Right lobe of liver (tissue), 6 donors: Measurements from ENCODE around the gene EIF4E. TPM values are rescaled to one million over a fixed set of nuclear protein-coding genes. Genes with fewer than 3 reads are reported as not detected.
"Not testable (repeated sequence)": the region's sequence is repeated elsewhere in the genome, so short reads cannot be mapped to it uniquely, and the experiment has no call there.

Experiments
- ATAC-seq, 4 donors: fragments of 200-7000 bp; cut with Tn5 transposase; one replicate each; pipeline ENCODE4 v1.9.1; 2020; ENCODE audit warnings: mild to moderate bottlenecking in 4 of 4, moderate library complexity in 4 of 4
- DNase-seq, 3 donors: peaks; one replicate each; pipeline ENCODE4 v3.0.0-alpha.2; 2020
- H3K27ac ChIP-seq, 3 donors: fragments of 200-600 bp; one replicate each; pipeline ENCODE4 v1.8.0; 2022
- H3K27me3 ChIP-seq, 2 donors: fragments of 200-600 bp; one replicate each; pipeline ENCODE4 v1.8.0; 2022
- H3K36me3 ChIP-seq, 4 donors: fragments of 200-600 bp; sonication (generic) in 1 of 4; one replicate each; pipeline versions ENCODE4 v1.5.1 to v1.8.0; 2017 to 2022; ENCODE audit warnings: control low read depth in 1 of 4
- H3K4me1 ChIP-seq, 4 donors: fragments of 200-600 bp; sonication (generic) in 1 of 4; one replicate each; pipeline versions ENCODE4 v1.5.1 to v1.8.0; 2017 to 2022; ENCODE audit warnings: control low read depth in 1 of 4
- H3K4me3 ChIP-seq, 3 donors: fragments of 200-600 bp; one replicate each; pipeline ENCODE4 v1.8.0; 2022
- H3K9me3 ChIP-seq, 4 donors: fragments of 200-600 bp; sonication (generic) in 1 of 4; one replicate each; pipeline versions ENCODE4 v1.5.1 to v1.8.0; 2017 to 2022; ENCODE audit warnings: control low read depth in 1 of 4
- POLR2A ChIP-seq: fragments of 450-650 bp; IDR thresholded peaks from one replicate; pipeline ENCODE4 v1.6.1; 2017; ENCODE audit warnings: antibody characterized with exemption, mild to moderate bottlenecking
- WGBS: methylation state at CpG from one replicate; pipeline ENCODE4 v1.1.6; 2018; ENCODE audit warnings: low coverage, low lambda C conversion rate; ENCODE audit not compliant: insufficient coverage; ENCODE audit errors: missing lambda C conversion rate; 5-methylcytosine and 5-hydroxymethylcytosine counted together
- intact Hi-C, 2 donors: fragments of 100-400 bp; cut with DNase I; formaldehyde crosslinking; loops; one replicate each; pipeline versions ENCODE4 v1.11.2 to v1.14.1; 2022
- total RNA-seq, 6 experiments: library from RNA; depleted of rRNA in 2 of 6; stranded (reverse); fragments of >200 nt in 2 of 6; fragmentation: NEBNext Ultra II Directional in 3 of 6; extraction: Animal tissue kit (Norgen Biotek cat#: 25700) in 3 of 6; gene quantifications; one replicate each; pipeline versions ENCODE4 v1.1.0 to v1.2.4, GENCODE V29; 2016 to 2023
- TF ChIP-seq, protein P1 (sequence below), 4 donors: fragments of 200-600 bp in 3 of 4; fragments of 450-650 bp in 1 of 4; IDR thresholded peaks; one replicate each; pipeline versions ENCODE4 v1.5.1 to v1.8.0; 2016 to 2022; ENCODE audit warnings: antibody characterized with exemption in 4 of 4, mild to moderate bottlenecking in 2 of 4
- donor health status: DM: no; HTN: yes; CAD: no.
- donor health status: DM: no; HTN: no; CAD: no.
- donor health status: DM: no; HTN: no; CAD: no.
- donor health status: DM: no; HTN: yes; CAD: no.
- donor health status: DM: no; HTN: yes; CAD: no.

EIF4E gene
- total RNA-seq, 6 experiments from 2014 or later, result 28.4 to 48.8 (median 34.3) TPM

DNA sequence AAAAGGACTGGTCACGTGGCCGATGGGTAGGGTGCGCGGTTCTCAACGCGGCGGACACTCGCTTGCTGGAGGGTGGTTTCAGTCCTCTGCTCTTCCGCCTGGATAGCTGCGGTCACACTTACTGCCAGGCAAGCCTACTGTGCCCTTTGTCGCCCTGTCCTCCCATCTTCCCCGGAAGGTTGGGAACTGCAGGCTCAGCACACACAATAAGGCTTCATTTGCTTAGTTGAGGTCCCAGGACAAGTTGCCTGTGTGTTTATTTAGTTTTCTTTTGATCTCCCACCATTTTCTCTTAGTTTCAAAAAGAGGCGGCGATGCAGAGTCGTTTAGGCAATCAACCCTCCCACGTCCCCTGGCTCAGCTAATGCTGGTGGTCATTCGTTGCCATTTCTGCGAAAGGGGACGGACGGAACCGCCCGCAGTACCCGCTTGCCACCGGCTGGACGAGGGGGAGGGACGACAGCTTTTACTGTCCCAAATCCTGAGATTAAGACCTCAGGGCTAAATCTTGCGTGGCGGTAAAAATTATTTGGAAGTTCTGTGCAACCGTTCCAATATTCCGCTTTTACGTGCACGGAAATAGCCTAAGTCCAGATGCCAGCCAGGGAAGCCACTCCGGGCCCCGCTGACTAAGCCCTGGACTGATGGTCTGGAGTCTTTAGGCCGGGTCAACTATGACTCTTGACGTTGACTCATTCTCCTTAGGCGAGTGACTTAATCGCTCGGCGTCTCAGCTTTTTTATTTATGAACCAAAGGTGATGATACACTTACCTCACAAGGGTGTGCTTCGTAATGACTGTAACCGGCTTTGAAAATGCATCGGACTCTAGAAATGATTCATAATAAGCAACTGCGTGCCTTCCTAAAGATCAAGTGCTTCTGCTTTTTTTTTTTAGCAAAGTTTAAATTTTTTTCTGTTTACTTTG lies 671 bp upstream of the EIF4E start:
- Histone ChIP-seq H3K27ac (peak overlapping the region; percentile 79 to 92 (median 84)), H3K4me1 (peaks cover 0 to 19% (median 3%) of the 10 kb centered on the region in 4 donors), H3K36me3 (no peaks in the 10 kb centered on the region), H3K4me3 (peak overlapping the region; percentile 92 to 95 (median 94)), H3K27me3 (no peaks in the 10 kb centered on the region), H3K9me3 (no peaks in the 10 kb centered on the region)
- DNase-seq (peak; percentile 56 to 69 (median 65)), ATAC-seq (peak; percentile 71 to 83 (median 82))
- peak; percentile 61 for TF ChIP-seq POLR2A
- TF ChIP-seq, protein P1, sequence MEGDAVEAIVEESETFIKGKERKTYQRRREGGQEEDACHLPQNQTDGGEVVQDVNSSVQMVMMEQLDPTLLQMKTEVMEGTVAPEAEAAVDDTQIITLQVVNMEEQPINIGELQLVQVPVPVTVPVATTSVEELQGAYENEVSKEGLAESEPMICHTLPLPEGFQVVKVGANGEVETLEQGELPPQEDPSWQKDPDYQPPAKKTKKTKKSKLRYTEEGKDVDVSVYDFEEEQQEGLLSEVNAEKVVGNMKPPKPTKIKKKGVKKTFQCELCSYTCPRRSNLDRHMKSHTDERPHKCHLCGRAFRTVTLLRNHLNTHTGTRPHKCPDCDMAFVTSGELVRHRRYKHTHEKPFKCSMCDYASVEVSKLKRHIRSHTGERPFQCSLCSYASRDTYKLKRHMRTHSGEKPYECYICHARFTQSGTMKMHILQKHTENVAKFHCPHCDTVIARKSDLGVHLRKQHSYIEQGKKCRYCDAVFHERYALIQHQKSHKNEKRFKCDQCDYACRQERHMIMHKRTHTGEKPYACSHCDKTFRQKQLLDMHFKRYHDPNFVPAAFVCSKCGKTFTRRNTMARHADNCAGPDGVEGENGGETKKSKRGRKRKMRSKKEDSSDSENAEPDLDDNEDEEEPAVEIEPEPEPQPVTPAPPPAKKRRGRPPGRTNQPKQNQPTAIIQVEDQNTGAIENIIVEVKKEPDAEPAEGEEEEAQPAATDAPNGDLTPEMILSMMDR (IDR thresholded peaks at IDR 0.05), result peak in 1 of 4 donors; percentile 24
- intact Hi-C loops, result no loop called here
- WGBS, result 10% methylated on average over 40 of the region's 44 CpGs

DNA sequence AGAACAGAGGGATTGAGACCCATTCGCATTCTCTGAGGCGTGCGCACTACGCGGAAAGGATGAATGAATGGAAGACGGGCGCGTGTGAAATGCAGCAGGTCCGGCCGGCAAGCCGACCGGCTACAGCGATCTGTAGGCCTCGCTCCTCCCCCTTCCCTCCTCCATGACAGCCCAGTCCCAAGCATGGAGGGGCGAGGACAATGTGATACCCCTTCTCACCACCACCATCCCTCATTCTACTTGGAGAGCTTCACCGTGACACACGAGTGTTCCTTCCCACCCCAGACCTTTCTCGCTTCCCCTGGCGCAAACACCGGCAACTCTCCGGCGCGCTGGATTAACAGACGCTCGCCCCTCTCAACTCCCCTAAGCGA lies 815 bp downstream of the EIF4E start:
- H3K36me3 ChIP-seq, result no peaks in the 10 kb centered on the region
- 0% methylated on average over 21 of the region's 26 CpGs for WGBS
- intact Hi-C loops, result no loop called here

DNA sequence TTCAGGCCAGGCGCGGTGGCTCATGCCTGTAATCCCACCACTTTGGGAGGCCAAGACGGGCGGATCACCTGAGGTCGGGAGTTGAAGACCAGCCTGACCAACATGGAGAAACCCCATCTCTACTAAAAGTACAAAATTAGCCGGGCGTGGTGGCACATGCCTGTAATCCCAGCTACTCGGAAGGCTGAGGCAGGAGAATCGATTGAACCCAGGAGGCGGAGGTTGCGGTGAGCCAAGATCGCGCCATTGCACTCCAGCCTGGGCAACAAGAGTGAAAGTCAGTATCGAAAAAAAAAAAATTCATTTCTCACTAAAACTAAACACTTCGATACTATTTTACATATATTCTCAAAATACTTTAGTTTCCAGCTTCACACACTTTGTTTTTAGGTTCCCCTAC lies 2.7 kb downstream of the EIF4E start:
- H3K36me3 ChIP-seq, ATAC-seq, DNase-seq, H3K27ac ChIP-seq, intact Hi-C loops, H3K27me3 ChIP-seq, H3K9me3 ChIP-seq, H3K4me3 ChIP-seq: not testable (repeated sequence)
- H3K4me1 ChIP-seq, result peaks cover 0 to 19% (median 3%) of the 10 kb centered on the region in 4 donors
- 98% methylated on average over 9 of the region's 15 CpGs for WGBS

More for the DNA sequence above, 815 bp downstream of the EIF4E start:
- Histone ChIP-seq H3K4me1 (peaks cover 0 to 19% (median 3%) of the 10 kb centered on the region in 4 donors), H3K9me3 (no peaks in the 10 kb centered on the region), H3K4me3 (peak overlapping the region; percentile 92 to 95 (median 94)), H3K27ac (peak overlapping the region; percentile 81 to 92 (median 84)), H3K27me3 (no peaks in the 10 kb centered on the region)
- ATAC-seq, result peak; percentile 60 to 74 (median 62)
- peak; percentile 70 to 80 (median 75) for DNase-seq
- TF ChIP-seq, protein P1 (IDR thresholded peaks at IDR 0.05), result no peak
- TF ChIP-seq POLR2A, result no peak

DNA sequence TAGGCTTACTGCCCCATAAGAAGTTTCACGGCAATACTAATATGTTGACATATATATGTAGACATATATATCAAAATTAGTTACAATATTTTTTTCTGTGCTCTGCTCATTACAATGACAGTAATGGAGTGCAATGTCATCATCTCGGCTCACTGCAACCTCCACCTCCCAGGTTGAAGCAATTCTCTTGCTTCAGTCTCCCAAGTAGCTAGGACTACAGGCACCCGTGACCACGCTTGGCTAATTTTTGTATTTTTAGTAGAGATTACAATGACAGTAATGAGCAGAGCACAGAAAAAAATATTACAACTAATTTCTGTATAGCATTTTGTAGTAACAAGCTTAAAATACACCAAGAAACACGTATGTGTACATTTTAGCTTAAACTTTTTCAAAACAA lies 7.6 kb downstream of the EIF4E start:
- no peak for ATAC-seq
- Histone ChIP-seq H3K27ac (no peak overlapping the region), H3K36me3 (no peaks in the 10 kb centered on the region), H3K9me3 (no peaks in the 10 kb centered on the region), H3K4me3 (no peak overlapping the region), H3K27me3 (no peaks in the 10 kb centered on the region), H3K4me1 (no peaks in the 10 kb centered on the region)
- no peak for DNase-seq
- WGBS, result 81% methylated on average over 4 of the region's 5 CpGs
- TF ChIP-seq, protein P1 (IDR thresholded peaks at IDR 0.05), result no peak
- no peak for TF ChIP-seq POLR2A
- intact Hi-C loops, result no loop called here

DNA sequence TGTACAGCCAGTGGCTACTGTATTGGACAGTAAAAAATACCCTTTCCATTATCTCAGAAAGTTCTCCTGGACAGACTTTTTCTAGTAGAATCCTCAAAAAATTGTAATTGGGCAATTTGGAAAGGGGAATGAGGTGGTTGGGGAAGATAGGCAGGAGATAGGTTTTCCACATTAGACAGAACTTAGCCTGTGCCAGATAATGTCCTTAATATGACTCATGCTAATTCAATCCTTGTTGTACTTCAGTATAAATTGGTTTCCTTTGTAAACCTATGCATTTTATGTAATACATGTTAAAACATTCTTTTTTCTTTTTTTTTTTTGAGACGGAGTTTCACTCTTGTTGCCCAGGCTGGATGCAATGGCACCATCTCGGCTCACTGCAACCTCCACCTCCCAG lies 8.9 kb downstream of the EIF4E start:
- no peak for TF ChIP-seq POLR2A
- TF ChIP-seq, protein P1 (IDR thresholded peaks at IDR 0.05), result no peak
- no peaks in the 10 kb centered on the region for H3K27me3 ChIP-seq
- no peak for DNase-seq
- intact Hi-C loops, result no loop called here
- no peak overlapping the region for H3K4me3 ChIP-seq
- H3K27ac ChIP-seq, result no peak overlapping the region
- ATAC-seq, result peak in 2 of 4 donors; percentile 16 to 66
- no peaks in the 10 kb centered on the region for H3K36me3 ChIP-seq
- H3K4me1 ChIP-seq, result no peaks in the 10 kb centered on the region
- no peaks in the 10 kb centered on the region for H3K9me3 ChIP-seq
- WGBS, result 94% methylated on average over 2 of the region's 2 CpGs

DNA sequence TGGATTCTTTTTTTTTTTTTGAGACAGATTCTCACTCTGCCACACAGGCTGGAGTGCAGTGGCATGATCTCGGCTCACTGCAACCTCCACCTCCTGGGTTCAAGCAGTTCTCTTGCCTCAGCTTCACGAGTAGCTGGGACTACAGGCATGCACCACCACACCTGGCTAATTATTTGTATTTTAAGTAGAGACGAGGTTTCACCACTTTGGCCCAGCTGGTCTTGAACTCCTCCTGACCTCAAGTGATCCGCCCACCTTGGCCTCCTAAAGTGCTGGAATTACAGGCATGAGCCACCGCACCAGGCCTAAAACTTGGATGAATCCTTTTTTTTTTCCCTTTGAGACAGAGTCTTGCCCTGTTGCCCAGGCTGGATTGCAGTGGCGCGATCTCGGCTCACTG lies 18.2 kb downstream of the EIF4E start:
- ATAC-seq, intact Hi-C loops: not testable (repeated sequence)

More for the DNA sequence above, 18.2 kb downstream of the EIF4E start:
- 81% methylated on average over 8 of the region's 8 CpGs for WGBS
- H3K27me3 ChIP-seq, DNase-seq, H3K27ac ChIP-seq, H3K4me1 ChIP-seq, H3K4me3 ChIP-seq, H3K36me3 ChIP-seq, H3K9me3 ChIP-seq: not testable (repeated sequence)
